Astrocyte (in vitro differentiated cells and primary cell): Measurements from ENCODE around the gene SMAP1.

ENCODE experiments used
- CTCF ChIP-seq: IDR thresholded peaks from 2 replicates; pipeline ENCODE4 v1.5.1; 2011; ENCODE audit warnings: low read depth, mild to moderate bottlenecking, inconsistent platforms, low read length, moderate library complexity; ENCODE audit not compliant: insufficient read depth
- EZH2 ChIP-seq: IDR thresholded peaks from 2 replicates; pipeline ENCODE4 v1.6.1; 2012; ENCODE audit warnings: mild to moderate bottlenecking, low read length, inconsistent platforms; ENCODE audit not compliant: insufficient read depth

GRCh38 chr6:70672549-70672948 lies 4.9 kb downstream of the SMAP1 start:
- no peak for TF ChIP-seq CTCF
- no peak for TF ChIP-seq EZH2
